HG02798 (cell line): ENCODE measurements around the gene GPR119.
"Not testable (repeated sequence)": the region's sequence is repeated elsewhere in the genome, so short reads cannot be mapped to it uniquely, and the experiment has no call there.

Experiments used
- ATAC-seq: cut with Tn5 transposase; IDR thresholded peaks from one replicate; pipeline ENCODE4 v1.9.1; 2021; ENCODE audit warnings: mild to moderate bottlenecking; ENCODE audit not compliant: unreplicated experiment, poor library complexity

Gene GPR119

DNA sequence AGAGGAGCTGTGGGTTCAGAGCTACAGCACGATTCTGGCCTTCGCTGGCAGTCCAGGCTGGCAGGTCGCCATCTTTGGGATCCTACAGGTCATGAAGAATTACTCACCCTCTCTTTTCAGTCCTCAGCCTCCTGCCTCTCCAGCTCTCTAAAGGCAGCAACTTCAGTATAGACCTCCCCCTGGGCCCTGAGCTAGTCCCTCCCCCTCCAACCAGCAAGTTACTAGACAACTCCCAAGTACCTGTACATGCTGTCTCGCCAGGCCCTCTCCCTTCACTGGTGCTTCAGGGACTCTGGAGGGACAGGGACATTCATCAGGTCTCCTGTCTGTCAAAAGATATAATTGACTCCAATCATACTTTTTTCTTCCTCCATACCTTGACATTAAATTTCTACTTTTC lies at the start of gene GPR119:
Gene GPR119 (minus strand): TSS at position 155 of the 400 bp plus-strand sequence. CDS start 227 bp downstream, outside the sequence.
- no peak for ATAC-seq

- ATAC-seq: not testable (repeated sequence)
Measured at GRCh38 chrX:130429236-130429635, 43.8 kb upstream of the GPR119 start.

GRCh38 chrX:130426531-130426930 lies 41.1 kb upstream of the GPR119 start:
- ATAC-seq: no peak

DNA sequence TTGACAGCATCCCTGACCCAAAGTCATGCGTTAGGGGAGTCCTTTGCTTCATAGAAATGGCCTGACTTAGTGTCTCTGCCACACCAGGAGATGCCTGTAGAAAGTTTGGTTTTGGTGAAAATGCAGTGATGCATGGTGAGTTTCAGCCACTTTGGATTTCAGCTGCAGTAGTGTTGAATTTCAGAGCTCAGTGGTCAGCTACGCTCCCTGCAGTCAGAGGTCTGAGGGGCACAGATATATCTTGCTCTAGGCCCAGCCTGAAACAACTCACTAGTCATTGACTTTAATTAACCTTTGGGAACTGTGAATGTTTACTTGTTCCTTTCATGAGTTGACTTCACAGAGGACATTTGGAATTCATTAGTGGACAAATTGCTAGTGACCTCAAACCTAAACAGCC lies 33.8 kb upstream of the GPR119 start:
- peak; percentile 56 for ATAC-seq

GRCh38 chrX:130418740-130419139 lies 33.3 kb upstream of the GPR119 start:
- peak; percentile 51 for ATAC-seq

DNA sequence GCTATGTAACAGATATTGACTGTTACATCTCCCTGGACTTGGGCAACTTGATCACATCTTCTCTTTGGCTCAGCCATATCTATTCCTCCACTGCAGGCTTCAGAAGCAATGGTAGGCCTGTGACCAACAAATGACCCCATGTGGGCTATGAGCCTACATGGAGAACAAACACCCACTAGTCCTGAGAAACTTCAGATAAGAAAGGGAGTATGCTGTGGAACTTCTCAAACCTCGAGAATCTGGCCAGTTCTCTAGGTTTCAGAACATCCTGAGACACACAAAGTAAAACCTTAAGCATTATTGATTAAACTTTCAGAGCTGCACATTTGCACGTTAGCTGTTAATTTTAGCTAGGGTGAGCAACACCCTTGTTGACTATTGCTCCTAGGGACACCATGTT lies 32.6 kb upstream of the GPR119 start:
- peak; percentile 55 for ATAC-seq

DNA sequence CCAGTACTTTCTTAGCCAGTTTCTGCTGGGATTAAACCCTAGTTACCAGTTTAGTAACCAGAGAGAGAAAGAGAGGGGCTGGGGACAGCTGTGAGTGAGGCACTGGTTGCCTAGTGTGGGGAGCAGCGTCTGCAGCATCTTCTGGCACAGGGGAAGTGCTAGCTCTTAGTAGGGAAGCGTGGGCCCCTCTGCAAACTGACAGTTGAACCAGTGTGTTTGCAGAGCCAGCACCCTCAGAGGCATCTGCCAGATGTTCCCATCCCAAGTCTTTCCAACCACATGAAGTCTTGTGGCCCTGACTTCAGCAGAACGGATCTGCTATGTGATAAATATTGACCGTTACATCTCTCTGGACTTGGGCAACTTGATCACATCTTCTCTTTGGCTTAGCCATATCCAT lies 31.3 kb upstream of the GPR119 start:
- no peak for ATAC-seq

GRCh38 chrX:130415201-130415600 lies 29.7 kb upstream of the GPR119 start:
- ATAC-seq: no peak

DNA sequence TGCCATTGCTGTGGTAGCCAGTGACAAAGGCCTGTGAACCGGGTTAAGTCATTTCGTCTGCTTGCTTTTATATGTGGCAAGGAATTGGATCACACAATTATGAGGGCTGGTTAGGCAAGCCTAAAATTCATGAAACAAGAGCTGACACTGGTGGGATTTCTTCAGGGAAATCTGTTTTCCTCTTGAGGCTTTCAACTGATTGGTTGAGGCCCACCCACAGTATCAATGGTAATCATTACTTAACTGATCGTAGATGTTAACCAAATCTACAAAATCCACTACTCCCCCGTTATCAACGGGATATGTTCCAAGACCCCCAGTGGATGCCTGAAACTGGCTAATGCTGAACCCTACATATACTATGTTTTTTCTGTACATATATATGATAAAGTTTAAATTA lies 29.3 kb upstream of the GPR119 start:
- no peak for ATAC-seq

- no peak for ATAC-seq
Measured at GRCh38 chrX:130413415-130413814, 27.9 kb upstream of the GPR119 start.

GRCh38 chrX:130402208-130402684 lies 16.8 kb upstream of the GPR119 start:
- no peak for ATAC-seq

GRCh38 chrX:130401415-130402207 lies 16.1 kb upstream of the GPR119 start, which contains the start of gene RBMX2:
RBMX2 (plus strand) TSS chrX:130401987; CDS start chrX:130402033, 46 bp downstream.
- ATAC-seq: peak; percentile 97

DNA sequence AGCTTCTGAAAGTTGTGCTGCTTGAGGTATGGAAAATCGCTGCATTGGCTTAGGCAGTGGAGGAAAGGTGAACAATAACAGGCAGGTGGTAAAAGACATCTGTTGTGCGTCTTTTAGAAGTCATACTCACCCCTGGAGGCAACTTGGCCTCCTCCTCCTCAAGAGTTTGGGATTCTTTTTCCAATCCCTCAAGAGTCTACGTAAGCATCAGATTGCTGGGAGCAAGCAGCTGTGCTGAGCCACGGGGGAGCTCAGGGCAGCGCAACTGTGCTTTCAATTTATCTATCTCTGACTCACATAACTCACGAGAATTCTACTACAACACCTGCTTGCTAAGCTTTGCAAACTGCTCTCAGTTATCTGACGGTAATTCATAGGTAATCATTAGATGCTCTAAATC lies 9.9 kb upstream of the GPR119 start:
- ATAC-seq: no peak

- no peak for ATAC-seq
Measured at GRCh38 chrX:130393451-130394074, 8.1 kb upstream of the GPR119 start.

DNA sequence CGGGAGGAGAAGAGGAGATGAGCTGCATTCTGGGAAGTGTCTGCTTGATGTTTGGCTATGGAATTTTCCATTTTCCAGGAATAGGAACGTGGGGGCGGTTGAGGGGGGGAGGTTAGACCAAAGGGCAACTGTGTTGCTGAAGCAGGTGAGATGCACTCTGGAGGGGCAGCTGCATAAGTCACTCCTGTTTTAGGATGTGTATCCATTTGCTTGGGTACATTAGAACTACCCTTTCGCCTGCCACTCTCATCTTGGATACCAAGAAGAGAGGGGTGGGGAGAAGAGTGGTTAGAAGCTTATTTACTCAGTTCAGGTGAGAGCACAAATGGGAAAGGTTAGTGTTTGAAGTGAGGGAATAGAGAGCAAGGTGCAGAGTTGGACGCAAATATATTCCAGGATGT lies 934 bp upstream of the GPR119 start:
- ATAC-seq: no peak

- ATAC-seq: no peak
Measured at GRCh38 chrX:130378024-130378669, 7.3 kb downstream of the GPR119 start.

DNA sequence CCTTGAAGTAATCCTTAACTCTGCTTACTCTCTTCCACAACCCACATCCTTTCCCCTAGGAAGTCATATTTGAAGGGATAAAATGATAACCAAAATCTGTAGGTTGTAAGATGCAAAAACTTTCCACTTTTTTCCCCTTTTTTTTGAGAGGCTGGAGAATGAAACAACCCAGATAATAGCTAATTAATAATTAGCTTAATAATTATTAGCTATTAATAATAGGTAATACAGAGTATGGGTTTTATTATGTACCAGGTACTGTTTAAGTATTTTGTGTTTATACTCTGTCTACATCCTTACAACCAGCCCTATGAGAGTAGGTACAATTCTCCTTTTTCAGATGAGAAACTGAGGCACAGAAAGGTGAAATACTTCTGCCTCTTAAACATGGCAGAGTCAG lies 9.4 kb downstream of the GPR119 start:
- ATAC-seq: no peak

DNA sequence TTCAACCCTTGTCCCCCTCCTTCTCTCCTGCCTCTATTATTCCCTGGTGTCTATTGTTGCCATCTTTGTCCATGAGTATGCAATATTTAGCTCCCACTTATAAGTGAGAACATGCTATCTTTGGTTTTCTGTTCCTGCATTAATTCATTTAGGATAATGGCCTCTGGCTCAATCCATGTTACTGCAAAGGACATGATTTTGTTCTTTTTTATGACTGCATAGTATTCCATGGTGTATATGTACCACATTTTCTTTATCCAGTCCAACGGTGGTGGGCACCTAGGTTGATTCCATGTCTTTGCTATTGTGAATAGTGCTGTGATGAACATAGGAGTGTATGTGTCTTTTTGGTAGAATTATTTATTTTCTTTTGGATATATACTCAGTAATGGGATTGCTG lies 33.4 kb downstream of the GPR119 start:
- ATAC-seq: not testable (repeated sequence)

- no peak for ATAC-seq
Measured at GRCh38 chrX:130351567-130351966, 33.9 kb downstream of the GPR119 start.

GRCh38 chrX:130347321-130347720 lies 38.2 kb downstream of the GPR119 start:
- ATAC-seq: no peak

DNA sequence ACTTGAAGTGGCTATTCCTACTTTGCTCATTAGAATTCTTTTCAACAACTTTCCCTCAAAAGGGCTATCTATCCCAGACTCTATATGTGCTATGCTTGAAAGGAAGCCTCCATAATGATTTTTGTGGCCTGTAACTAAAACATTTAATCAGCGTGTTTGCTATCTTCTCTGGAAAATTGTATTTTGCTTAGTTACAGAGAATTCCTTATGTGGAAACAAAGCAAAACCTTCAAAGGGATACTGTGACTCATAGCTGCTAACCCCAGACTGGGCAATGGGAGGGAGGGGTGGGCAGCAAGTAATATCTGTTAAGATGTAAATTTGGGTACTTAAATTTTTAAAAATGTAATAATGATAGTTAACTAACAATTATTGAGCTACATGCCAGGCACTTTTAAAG lies 42.1 kb downstream of the GPR119 start:
- ATAC-seq: no peak
